ENCODE measurements around the gene RASGEF1C.

DNA sequence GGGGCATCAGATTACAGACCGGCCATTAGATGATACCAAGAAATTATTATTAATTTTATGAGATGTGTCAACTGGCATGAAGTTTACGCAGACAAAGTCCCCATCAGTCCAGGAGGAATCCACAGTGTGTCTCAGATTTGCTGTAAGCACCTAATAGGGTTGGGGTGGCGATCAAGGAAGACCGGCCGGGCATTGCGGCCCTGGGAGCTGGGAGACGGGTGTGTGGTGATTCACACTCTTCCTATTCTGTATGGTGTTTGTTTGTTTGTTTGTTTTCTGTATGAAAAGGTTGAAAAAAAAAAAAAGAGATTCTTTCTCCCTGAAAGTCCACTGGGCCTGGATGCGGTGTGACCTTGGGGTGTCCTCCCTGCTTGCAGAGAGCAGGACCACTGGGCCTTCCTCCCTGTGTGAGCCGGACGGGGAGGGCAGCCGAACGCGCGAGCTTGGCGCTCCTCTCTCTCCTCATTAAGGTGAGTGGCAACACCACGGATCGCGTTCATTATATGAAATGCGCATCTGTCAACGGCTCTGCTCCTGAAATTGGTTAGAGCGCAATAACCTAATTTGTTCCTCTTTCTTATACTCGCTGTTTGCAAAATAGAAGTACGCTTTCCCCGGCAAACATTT is 15.1 kb downstream of the RASGEF1C start:
- TF ChIP-seq, protein P1, sequence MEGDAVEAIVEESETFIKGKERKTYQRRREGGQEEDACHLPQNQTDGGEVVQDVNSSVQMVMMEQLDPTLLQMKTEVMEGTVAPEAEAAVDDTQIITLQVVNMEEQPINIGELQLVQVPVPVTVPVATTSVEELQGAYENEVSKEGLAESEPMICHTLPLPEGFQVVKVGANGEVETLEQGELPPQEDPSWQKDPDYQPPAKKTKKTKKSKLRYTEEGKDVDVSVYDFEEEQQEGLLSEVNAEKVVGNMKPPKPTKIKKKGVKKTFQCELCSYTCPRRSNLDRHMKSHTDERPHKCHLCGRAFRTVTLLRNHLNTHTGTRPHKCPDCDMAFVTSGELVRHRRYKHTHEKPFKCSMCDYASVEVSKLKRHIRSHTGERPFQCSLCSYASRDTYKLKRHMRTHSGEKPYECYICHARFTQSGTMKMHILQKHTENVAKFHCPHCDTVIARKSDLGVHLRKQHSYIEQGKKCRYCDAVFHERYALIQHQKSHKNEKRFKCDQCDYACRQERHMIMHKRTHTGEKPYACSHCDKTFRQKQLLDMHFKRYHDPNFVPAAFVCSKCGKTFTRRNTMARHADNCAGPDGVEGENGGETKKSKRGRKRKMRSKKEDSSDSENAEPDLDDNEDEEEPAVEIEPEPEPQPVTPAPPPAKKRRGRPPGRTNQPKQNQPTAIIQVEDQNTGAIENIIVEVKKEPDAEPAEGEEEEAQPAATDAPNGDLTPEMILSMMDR (IDR thresholded peaks at IDR 0.05): no peak
- no peak for TF ChIP-seq POLR2A (IDR thresholded peaks at IDR 0.05; ENCODE audit: low read depth)
- no peak for TF ChIP-seq EP300 (IDR thresholded peaks at IDR 0.05)
